GM04504 (cell line): Measurements from ENCODE around the gene GASK1B.

Experiments
- DNase-seq: peaks from one replicate; pipeline ENCODE4 v3.0.0-alpha.2; 2012; ENCODE audit warnings: low read depth

The GASK1B gene

DNA sequence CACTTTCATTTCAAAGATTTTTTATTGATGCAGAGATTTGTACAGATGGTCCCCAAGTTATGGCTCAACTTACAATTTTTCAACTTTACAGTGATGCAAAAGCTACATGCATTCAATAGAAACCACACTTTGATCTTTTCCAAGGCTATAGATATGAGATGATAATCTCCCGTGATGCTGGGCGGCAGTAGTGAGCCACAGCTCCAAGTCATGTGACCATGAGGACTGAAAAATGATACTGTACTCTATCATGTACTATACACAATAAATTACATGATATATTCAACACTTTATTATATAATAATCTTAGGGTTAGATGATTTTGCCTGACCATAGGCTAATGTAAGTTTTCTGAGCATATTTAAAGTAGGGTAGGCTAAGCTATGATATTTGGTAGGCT, 14.0 kb upstream of the GASK1B start:
- DNase-seq: no peak

DNA sequence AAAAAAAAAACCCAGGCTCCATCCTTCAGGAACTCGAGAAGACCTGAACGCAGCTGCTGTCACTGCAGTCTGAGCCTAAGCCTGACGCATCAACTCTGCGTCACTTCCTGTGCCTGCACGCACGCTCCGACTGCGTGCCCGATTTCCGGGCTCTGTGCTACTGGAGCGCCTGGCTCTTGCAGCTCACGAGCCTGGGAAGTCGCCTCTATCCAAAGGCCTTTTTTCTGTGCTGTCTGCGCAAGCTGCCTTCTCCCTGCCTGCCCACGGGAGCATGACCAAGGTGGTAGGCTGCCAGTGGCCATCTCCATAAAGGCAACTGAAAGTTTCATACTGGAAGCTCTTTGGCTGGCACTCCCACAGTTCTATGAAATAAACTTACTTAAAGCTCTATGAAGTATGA, 9.9 kb upstream of the GASK1B start:
- DNase-seq: no peak

DNA sequence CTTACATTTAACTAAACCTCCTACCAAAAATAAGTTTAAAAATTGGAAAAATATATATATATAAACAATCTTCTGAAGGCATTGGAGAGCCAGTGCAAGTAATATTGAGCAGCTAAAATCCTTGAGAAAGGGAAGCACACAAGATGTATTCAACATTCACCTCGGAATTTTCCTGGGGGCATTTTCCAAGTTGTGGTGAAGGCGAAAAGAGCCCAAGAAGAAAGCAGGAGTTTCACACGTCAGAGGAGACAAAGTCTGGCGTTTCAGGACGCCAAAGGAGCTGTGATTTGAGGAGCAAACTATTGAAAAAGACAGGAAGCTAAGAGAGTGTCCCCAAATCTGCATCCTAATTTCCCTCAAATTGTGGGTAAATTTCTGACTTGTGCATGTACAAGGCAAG, 9.1 kb upstream of the GASK1B start:
- no peak for DNase-seq

DNA sequence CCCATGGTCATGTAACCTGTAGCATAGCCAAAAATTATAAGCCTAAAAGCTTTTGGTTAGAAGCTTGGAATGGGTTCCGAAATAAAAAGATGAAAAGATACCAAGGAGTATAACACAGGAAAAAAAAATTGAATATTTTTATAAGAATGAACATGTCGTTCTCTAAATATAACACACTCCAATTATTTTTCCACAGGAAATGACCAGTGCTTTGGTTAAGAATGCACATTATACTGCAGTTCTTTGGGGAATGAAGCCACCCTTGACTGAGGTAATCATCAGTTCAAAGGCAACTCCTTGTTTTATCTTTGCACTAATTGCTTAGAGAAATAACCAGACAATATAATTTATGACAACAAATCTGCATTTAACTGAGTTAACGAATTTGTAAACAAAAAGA, 6.6 kb upstream of the GASK1B start:
- DNase-seq: no peak

DNA sequence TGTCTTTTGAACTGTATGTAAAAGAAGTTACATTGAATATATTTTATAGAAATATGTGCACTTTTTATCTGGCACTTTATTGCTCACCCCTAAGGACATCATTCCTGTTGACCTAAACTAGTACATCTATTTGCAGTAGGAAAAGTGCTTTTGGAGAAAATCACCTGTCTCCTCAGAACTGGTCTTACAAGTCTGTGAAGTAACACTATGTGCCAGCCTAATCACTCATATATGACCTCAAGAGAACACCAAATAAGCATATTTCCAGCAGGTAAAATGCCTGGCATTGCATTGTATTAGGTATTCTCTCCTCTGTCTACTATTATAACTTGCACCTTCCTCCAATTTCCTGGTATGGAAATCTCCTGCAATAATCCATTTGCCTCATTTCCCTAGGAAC, 4.0 kb upstream of the GASK1B start:
- no peak for DNase-seq

DNA sequence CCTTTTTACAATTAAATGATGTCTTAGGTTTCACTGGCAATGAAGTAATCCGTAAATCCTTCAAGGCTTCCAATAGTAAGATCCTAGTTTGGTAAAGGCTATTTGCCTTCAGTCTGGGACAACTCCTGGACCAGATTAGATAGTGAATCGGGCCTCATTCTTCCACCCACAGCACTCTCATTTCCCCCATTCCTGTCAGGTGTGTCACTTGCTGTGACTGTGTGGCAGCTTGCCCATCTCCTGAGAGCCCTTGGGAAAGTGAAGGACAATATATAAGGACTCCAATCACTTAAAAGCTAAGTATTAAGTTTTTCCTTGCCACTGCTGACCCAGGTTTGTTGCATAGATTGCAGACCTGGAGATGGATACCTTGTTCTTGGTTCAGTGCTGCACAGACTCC, 3.3 kb upstream of the GASK1B start:
- no peak for DNase-seq

DNA sequence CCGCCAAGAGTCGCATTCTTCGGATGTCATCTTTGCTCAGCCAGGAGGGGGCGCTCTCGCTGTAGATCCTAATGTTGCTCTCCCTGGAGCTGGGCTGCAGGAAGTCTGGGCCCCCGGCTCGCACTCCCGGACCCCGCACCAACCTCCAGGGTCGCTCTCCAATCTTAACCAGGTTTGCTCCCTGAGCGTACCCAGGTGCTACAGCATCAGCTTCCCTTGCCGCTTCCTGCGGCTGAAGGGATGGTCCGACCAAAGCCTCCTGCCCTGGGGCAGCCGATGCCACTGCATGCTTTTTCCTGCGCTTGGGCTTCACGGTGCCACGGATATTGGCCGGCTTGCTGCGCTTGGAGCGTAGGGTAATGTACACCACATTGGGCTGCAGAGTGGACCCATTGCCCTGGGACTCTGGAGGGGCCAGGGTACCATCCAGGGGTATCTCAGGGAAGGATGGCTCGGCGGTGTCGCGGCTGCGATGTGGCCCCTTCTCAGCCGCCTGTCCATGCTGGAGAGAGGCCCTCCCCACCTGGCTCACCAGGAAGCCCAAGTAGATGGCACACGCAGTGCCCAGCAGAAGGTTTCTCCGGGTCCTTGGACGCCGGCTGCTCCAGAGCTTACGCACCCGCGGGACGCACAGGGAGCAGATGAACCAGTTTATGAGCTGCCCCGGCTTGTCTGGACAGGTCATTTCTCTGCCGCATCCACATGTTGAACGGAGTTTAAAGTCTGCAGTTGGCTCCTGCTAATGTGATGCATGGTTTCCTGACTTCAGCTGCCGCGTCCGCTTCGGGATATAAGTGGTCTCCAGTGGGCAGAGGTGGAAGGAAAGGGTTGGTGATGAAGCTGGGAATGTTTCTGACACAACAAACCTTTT, 1.9 kb downstream of the GASK1B start:
- no peak for DNase-seq

DNA sequence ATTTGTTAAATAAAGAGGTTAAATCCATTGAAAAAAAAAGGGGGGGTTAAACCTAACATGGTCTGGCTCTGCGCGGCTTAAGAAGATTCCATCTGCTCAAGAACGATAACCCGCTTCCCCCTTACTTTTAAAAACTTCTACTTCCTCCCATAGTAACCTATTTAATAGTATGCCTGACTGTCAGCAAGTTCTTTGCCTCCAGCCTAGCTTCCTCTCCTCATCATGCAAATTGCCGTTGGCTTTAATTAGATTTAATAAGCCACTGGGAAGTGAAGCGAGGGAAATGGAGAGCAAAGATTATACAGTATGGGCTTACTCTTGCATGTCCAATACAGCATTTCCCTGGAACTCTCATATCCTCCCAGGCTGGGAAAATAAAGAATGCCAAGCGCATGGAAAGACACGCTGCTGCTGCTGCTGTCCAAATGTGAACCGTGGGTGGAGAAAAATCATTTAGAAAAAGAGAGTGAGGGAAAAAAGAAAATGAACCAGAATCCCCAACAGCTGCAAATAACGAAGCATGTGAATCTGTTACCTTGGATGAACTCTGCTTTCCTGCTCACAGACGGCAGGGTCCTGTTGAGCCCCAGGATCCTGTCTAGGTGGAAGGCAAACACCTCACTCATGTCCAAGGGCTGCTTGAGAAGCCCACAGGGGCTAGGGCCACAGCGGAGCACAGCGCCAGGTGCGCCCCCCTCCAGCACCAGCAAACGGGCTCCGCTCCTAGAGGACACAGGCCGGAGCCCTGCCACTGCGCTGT, 2.7 kb downstream of the GASK1B start:
- no peak for DNase-seq

DNA sequence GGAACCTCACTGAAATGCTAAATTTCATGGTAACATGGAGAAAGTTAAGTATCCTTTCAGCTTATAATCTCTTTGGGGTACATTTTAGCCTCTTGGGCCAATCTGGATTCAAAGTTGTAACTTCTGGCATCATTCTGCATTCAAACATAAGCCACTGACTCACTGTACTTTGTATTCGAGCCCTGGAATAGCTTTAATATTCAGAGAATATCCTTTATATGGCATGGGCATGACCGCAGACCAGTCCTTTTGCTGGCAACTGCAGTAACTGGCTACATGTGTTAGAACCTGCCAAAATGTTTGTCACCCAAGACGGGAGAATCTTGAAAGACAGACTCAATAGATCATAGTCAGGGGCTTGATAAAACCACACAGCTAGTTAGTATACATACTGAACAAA, 3.3 kb downstream of the GASK1B start:
- DNase-seq: no peak

DNA sequence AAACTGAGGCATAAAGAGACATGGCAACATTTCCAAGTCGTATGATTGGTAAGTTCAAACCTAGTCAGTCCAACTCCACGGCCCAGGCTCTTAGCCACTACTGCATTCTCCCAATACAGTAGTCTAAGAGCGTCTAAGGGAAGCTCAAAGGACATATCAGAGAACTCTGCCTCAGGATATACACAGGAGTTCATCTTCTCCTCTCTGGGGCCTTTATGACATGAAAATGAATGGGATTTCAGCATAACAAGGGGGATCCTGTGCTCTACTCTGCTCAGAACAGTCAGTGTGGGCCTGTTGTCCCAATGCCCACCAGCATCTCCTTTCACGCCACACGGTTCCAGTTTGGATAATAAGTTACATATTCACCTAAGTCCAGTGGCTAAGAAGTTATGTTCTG, 4.2 kb downstream of the GASK1B start:
- DNase-seq: no peak

DNA sequence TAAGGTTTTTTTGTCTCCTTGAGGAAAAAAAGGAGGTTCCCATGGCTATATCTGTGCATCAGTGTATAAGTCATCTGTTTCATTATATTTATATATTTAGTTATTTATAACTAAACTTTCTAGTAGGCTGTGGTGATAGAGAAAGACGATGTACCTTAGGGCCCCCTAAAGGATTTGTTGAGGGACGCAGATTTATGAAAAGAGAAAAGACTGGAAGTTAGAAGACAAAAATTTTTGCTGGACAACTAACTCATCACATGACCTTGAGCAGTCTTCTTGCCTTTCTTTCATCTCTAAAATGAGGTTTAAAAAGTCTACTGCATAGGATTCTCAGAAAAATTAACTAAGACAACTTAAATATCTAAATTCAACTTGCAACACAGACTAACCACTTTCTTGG, 6.1 kb downstream of the GASK1B start:
- no peak for DNase-seq

DNA sequence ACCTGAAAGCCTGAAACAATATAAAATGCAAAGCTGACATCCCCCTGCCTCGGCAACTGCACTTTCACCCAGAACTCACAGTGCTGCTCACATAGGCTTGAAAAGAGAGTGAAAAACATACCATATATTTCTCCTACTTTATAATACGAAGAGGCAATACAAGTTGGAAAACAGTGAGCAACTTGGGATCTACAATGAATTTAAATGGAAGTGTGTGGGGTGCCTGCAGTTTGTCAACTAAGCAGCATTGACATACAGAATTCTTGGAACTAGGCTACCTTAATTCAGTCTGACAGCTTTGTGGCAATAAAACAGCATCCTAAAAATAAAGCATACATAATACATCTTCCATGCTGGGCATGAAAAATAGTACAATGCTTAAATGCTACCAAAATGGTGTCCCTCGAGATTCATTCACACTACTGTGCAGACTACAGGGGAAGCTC, 8.0 kb downstream of the GASK1B start:
- DNase-seq: no peak

DNA sequence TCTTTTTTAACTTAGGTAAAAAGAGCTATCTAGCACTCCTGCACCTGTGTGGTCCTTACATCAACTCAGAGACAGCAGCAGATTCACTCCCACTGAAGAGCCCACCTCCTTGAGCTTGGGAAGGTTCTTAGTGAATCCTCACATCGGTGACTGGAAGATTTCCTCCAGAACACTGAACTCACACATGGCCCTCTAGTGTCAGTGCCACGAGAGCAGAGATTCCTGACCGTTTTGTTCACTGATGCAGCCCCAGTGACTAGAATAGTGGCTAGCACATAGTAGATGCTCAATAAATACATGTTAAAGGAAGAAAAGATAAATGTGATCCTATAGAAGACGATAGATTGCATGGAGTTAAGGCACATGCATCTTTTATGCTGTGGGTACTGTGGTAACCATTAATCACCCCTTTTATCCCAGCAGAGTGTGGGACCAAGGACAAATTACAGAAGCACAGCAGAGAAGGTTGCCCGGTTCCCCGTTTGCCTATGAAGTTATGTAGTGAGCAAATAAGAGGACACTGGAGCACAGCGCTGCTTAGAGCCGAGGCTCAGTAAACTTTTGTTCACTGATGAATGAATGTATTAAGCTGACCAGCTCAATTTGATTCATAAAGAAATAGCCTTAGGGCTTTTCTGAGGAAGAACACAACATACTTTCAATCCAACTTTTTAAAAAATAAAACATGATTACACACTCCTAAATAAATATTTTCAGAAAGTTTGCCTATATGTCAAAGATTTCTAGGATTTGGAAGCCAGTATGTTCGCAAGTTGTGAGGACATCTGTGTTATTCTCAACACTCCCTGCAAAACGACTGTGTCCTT, 8.7 kb downstream of the GASK1B start:
- DNase-seq: no peak

DNA sequence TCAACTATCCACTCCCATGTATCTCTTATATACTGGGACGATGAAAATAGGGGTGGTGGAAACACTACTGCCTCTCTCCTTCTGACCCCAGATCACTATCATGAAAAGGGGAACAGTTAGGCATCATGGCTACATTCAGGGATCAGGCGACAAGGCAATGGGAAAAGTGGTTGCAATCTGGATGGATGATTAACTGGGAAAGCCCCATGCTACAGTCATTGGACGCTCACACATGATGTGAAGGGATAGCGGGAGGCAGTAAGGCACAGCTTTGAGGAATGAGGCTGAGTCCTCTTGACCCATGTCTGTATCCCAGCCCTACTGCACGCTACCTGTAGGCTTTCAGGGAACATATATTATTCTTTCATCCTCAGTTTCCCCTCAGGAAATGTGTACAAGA, 10.2 kb downstream of the GASK1B start:
- no peak for DNase-seq

DNA sequence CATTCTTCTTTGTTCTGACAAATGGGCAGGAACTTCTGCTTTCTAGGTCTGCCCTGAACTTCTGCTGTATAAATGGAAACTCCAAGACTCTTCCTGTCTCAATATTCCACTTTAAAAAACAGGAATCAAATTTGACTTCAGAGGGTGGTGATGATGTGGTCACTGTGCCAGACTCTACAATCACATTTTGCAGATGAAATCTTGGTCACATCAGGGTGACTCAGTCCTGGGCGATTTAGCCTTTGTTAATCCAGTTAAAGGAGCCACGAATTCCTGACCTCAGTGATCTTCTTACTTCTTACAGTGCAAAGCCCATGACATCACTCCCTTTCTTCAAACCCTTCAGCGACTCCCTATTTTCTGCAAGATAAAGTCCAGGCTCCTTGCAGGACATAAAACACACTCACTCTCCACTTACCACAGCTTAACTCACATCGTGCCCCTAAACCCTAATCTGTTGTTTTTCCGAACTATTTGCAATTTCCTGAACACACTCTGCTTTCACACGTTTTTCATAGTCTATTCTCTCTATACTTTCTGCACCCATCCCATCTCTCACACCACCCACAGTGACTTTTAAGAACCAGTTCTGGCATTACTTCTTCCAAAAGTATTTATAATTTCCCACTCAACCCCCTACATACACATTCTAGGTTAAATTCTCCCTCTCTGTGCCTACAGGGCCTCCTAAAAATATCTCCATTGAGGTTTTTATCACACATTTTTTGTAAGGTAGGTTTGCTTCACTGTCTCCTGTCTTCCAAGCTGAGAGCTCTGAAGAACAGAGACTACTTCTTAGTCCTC, 11.1 kb downstream of the GASK1B start:
- DNase-seq: no peak

DNA sequence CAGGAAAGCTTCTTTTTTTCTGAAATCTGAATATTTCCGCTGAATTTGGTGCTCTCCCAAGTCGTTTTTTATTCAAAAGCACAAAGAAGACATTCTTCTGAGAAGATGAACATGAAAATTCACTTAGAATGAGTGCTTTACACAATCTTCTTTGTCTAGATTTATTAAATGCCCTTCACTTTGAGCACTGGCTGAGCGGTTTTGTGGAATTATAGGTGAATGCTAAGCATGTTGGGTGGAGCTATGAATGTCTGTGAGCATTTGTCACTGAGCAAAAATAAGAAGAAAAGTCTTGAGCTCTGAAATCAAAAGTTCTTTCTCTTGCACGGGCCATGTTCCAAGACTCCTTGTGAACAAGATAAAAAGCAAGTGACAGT, 13.1 kb downstream of the GASK1B start:
- DNase-seq: no peak

DNA sequence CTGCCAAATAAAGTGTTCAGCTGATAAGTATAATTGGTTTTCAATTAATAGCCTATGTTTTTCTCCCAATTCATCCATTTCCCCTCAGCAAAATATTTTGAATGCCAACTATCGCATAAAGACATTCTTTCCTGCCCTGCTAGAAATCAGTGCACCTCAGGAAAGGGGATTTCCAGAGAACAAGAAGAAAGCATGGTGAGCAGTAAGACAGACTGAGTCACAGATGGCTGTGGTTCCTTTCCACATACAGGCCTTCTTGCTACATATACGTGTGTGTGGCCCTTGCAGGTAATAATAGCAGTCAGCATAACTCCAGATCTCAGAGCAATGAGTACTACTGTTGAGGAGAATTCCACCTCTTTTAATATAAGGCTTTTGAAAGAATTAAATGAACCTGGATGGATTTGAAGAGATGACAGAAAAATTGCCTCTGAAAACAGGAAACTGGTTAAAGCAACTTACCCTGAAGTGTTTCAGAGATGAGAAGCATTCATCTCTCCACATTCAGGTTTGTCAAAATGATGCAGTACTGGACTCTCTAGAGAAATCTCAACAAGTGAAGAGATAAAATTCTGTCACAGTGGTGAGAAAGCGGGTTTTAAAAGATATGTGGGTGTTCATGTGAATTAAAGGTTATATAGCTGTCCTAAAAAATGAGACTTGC, 13.6 kb downstream of the GASK1B start:
- DNase-seq: no peak

DNA sequence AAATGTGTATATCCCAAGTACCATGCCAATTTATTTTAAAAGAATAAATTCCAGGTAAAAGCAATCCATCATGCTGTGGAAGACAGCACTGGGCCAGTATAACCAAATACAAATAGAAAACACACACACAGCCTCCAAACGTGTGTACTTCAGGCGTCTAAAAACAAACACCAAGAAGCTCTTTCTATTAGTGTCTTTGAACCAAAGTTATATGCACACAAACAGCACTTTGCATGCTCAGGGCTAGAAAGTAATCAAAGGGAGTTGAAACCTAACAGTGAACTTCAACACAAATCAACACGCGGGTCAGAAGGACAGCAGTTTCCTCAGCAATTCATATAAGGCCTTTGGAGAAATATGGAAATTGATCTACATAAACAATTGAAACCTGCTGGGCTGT, 15.4 kb downstream of the GASK1B start:
- DNase-seq: no peak

DNA sequence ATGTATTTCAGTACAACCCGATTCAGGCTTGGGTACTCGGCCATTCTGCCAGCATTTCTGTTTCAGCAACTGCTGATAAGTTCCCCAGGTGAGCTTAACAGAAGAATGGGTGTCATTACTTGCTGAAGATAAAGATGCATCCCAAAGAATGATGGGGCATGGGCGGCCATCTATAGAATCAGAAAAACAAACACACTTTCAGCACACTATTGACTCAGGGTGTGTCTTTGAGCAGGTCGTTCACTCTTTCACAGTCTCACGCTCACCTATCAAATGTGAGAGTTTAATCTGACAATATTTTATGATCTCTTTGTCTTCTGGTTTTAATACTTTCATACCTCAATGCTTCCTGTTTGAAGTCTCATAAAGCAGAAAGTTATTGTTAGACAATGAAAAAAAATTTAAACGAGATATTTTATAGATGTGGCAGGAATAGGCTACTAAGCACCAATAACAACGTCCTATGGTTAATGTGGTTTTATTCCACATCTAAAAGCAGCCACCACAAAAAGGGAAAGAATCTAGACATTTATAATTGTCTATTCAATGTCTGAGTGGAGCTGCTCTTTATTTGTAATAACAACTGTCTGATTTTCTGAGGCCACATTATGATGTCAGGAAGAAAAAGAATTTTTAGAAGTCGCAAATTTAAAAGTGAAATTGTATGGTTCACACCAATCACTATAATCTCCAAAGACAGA, 17.0 kb downstream of the GASK1B start:
- DNase-seq: no peak

DNA sequence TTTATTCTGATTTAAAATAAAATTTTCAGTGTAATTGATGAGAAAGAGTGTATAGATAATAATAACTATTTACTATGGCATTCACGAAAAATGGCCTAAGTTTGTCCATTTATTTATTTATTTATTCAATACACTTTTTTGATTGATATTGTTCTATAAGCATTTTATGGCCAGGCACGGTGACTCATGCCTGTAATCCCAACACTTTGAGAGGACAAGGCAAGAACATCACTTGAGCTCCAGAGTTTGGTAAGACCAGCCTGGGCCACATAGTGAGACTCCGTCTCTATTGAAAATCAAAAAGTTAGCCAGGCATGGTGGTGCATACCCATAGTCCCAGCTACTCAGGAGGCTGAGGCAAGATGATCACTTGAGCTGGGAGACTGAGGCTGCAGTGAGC, 25.7 kb downstream of the GASK1B start:
- no peak for DNase-seq

DNA sequence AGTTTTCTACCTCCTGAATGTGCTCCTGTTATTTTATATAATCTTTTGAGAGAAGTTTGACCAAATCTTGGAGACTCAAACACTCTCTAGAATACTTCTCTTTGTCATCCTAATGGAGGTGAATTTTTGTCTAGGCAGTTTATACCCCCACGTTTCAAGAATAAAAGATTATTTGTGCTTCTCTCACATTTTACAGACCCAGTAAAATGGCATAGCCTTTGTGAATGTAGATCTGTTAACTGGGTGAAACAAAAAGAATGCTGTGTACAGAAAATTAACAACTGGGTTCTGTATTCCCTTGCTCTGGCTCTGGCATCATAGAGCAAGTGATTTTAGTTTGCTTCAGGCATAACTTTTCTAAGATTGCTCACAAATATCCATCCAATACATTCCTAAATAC, 26.1 kb downstream of the GASK1B start:
- DNase-seq: no peak
